Right cardiac atrium (tissue), 5 donors: ENCODE measurements around the gene YEATS4. TPM values are rescaled to one million over a fixed set of nuclear protein-coding genes. Genes with fewer than 3 reads are reported as not detected.

Source experiments
- ATAC-seq, 2 donors: fragments of 200-7000 bp; cut with Tn5 transposase; one replicate each; pipeline versions ENCODE4 v1.8.0 to v1.9.1; 2020; ENCODE audit warnings: moderate library complexity in 2 of 2, mild to moderate bottlenecking in 1 of 2
- DNase-seq, 3 donors: peaks; one replicate each; pipeline ENCODE4 v3.0.0-alpha.2; 2020
- H3K27ac ChIP-seq: one replicate; pipeline ENCODE4 v1.5.1; 2013; ENCODE audit warnings: mild to moderate bottlenecking, low read length, control low read depth, moderate library complexity
- H3K27me3 ChIP-seq: one replicate; pipeline ENCODE4 v1.6.1; 2013; ENCODE audit not compliant: control insufficient read depth, insufficient read depth
- H3K4me1 ChIP-seq: one replicate; pipeline ENCODE4 v1.6.1; 2013; ENCODE audit warnings: low read length; ENCODE audit not compliant: control insufficient read depth, insufficient read depth
- H3K4me3 ChIP-seq: one replicate; pipeline ENCODE4 v1.5.1; 2013; ENCODE audit warnings: low read length, control low read depth
- H3K9me3 ChIP-seq: one replicate; pipeline ENCODE4 v1.6.1; 2013; ENCODE audit warnings: low read length; ENCODE audit not compliant: control insufficient read depth
- WGBS: extraction: QIAGEN DNeasy Blood & Tissue Kit; methylation state at CpG from one replicate; pipeline ENCODE4 v1.1.7; 2013; 5-methylcytosine and 5-hydroxymethylcytosine counted together
- intact Hi-C, 4 donors: fragments of 100-400 bp; cut with DNase I; formaldehyde crosslinking; loops; one replicate each; pipeline versions ENCODE4 v1.11.0 to v1.14.0; 2022 to 2023
- polyA plus RNA-seq: library from polyadenylated mRNA; stranded (reverse); fragments of 200-250 nt; gene quantifications from one replicate; pipeline ENCODE4 v1.2.3, GENCODE V29; 2013
- total RNA-seq, 4 donors: library from RNA; stranded (reverse); fragmentation: NEBNext Ultra II Directional; extraction: Animal tissue kit (Norgen Biotek cat#: 25700); gene quantifications; one replicate each; pipeline ENCODE4 v1.2.1, GENCODE V29; 2021
- donor health status: healthy with polysubstance abuse.
- donor health status: DM: no; HTN: yes; CAD: no.
- donor health status: DM: no; HTN: no; CAD: no.
- donor health status: DM: no; HTN: yes; CAD: no; lungs with severe emphysema.
- donor health status: DM: yes; HTN: yes; CAD: no.

Gene YEATS4
- total and polyA plus RNA-seq, 5 donors = 6.8 to 15.2 (median 11.5) TPM

DNA sequence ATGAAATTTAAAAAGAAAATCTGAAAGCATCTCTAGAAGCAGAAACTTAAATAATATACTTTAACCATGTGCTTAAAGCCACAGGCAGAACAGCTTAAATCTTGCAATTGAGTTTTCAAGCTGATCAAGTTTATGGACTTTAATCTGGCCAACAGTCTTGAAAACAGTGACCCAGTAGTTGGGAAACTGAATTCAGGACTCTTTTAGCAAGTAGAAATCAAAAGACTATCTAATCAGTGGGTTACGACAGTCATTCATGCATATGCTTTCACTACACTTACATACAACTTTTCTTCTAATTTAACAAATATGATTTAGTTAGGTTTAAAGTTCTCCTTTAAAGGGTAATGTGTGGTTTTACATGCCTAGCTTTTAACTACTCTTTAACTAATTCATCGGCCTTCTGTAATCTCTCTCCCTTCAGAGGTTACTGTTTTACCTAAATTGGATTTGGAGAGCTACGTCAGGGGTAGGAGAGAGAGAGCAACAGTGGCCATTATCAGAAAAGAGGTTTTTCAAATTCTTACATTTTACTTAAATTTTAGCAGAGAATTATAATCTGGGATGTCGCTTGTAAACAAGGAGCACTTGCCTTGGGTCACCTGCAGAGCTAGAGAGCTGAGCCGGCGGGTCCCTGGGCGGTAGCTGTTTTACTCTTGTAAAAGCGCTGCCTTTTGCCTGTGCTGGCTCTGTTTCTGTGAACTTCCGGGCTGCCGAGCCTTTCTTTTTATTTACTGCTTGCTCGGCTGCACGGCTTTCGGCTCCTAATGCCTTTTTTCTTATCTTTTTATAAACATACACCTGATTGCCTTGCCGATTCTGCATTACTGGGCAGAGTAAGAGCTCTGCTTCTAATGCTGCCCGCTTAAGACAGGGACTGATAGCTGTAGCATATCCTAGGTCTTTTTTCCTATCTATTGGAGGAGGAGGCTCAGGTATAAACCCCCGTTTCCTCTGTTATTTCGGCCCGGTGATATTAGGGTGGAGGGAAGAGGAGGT is 28.8 kb upstream of the YEATS4 start:
- intact Hi-C loops = no loop called here
- Histone ChIP-seq H3K4me3 (peak overlapping the region; percentile 73), H3K27me3 (no peaks in the 10 kb centered on the region), H3K4me1 (no peaks in the 10 kb centered on the region), H3K9me3 (no peaks in the 10 kb centered on the region), H3K27ac (no peak overlapping the region)
- DNase-seq (peak in 2 of 3 donors; percentile 28 to 59), ATAC-seq (peak; percentile 51 to 55)
- WGBS = 7% methylated on average over 18 of the region's 18 CpGs

DNA sequence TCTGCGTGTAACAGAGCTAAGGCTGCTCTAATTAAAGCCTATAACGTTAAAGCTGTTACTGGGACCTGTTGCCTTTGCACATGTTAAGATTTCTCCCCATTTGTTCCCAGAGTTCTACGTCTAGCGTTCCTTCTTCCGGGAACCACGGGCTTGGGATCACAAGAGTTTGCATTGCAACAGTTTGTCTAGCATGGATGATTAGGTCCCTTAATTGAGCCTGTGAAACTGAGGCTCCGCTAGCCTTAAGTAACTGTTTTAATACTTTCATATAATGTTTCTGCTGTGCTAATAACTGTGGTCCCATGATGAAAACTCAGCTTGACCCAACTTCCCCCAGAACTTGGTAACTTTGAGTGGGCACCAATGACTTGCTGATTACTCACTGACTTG is 28.0 kb upstream of the YEATS4 start:
- H3K4me1 ChIP-seq = no peaks in the 10 kb centered on the region
- H3K27ac ChIP-seq = no peak overlapping the region
- H3K4me3 ChIP-seq = peak overlapping the region; percentile 73
- WGBS = 13% methylated on average over 7 of the region's 7 CpGs
- ATAC-seq (peak; percentile 14 to 26), DNase-seq (no peak)
- H3K9me3 ChIP-seq = no peaks in the 10 kb centered on the region
- no peaks in the 10 kb centered on the region for H3K27me3 ChIP-seq
- intact Hi-C loops = no loop called here

DNA sequence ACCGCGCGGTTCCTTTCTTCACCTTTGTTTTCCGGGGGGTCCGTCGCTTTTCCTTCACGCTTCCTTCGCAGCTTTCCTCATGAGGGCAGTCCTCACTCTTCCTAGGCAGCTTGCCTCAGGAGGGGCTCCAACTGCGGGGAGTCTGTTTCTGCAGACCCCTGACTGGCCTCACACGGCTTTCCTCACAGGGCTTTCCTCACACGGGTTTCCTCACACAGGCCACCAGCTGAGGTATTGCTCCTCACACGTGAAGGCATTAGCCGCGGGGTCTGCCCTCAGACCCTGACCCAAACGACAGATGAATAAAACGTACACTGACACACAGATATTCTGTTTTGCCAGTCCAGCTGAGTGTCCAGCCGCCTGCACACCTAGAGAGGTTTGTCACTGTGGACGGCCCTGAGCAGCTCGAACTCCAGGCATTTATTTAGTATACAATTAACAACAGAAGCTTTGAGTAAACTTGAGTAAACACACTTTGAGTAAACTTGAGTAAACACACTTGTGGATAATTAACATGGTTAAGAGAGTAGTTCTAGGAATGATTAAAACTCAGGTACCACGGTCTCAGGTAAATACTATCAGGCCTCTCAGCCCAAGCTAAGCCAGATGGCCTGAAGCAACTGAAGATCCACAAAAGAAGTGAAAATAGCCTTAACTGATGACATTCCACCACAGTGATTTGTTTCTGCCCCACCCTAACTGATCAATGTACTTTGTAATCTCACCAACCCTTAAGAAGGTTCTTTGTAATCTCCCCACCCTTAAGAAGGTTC is 27.4 kb upstream of the YEATS4 start:
- 45% methylated on average over 20 of the region's 20 CpGs for WGBS
- Histone ChIP-seq H3K4me3 (peak overlapping the region; percentile 73), H3K4me1 (no peaks in the 10 kb centered on the region), H3K27ac (no peak overlapping the region), H3K27me3 (no peaks in the 10 kb centered on the region), H3K9me3 (no peaks in the 10 kb centered on the region)
- intact Hi-C loops = no loop called here
- ATAC-seq (no peak), DNase-seq (no peak)

DNA sequence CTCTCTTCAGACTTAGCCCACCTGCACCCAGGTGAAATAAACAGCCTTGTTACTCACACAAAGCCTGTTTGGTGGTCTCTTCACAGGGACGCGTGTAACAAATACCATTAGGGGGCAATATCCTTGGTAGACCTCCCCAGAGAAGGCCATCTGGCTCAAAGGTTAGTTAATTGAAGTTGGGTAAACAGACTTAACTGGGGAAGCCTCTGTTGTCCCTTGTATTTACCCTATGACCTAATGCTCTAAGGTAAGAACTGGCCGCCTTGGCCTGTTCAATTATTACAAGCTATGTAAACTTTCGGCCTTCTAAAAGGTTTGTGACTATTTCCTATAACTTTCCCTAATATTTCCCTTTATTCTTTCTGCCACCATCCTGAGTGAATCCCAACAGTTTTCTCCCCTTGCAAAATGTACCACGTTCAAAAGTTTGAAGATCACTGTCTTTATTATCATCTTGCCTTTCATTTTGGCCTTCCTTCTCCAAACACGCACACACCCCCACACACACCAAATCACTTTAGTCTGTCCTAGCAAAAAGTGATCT is 26.7 kb upstream of the YEATS4 start:
- Histone ChIP-seq H3K4me3 (no peak overlapping the region), H3K27me3 (no peaks in the 10 kb centered on the region), H3K4me1 (no peaks in the 10 kb centered on the region), H3K9me3 (no peaks in the 10 kb centered on the region), H3K27ac (no peak overlapping the region)
- intact Hi-C loops = no loop called here
- ATAC-seq (no peak), DNase-seq (no peak)
- 91% methylated on average over 6 of the region's 6 CpGs for WGBS

DNA sequence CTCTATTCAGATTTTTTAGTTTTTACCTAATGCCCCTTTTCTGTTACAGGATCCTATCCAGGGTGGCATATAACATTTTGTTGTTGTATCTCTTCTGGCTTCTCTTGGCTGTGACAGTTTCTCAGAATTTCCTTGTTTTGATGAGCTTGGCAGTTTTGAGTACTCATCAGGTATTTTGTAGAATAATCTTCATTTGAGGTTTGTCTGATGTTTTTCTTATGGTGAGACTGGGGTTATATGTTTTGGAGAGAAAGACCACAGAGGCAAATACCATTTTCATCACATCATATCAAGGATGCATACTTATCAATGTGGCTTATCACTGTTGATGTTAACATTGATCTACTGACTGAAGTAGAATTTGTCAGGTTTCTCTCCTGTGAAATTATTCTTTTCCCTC is 25.4 kb upstream of the YEATS4 start:
- ATAC-seq (no peak), DNase-seq (no peak)
- no peaks in the 10 kb centered on the region for H3K27me3 ChIP-seq
- H3K27ac ChIP-seq = no peak overlapping the region
- H3K9me3 ChIP-seq = no peaks in the 10 kb centered on the region
- intact Hi-C loops = no loop called here
- no peak overlapping the region for H3K4me3 ChIP-seq
- no peaks in the 10 kb centered on the region for H3K4me1 ChIP-seq

DNA sequence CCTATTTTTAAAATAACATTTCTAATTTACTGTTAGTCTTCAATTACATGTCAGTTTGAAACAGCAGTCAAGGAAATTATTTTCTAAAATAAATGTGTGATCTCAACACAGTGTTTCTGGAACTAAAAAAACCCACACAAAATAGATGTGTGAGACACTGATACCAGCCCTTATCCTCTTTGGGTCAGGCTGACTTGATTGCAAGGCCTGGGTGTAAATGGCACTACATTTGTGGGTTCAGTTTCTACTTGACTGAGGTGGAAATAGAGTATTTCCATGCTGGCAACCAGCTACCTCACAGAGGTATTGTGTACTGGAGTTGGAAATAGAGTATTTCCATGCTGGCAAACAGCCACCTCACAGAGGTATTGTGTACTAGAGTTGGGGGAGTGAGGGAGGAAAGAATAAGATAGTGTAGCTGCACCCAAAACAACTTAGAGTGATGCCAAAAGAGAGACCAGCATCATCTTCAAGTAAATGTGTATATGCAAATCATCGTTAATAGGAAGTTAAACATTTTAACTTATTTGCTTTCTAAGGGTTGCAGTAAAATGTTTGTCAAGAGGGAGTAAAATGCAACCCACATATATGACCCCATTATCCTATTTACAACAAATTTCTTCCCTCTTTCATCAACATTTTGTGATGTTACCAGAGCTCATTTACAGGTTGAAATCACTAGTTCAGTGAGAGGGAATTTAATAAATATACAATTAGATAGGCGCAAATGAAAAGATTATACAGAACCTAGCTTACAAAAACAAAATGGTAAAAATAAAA is 22.0 kb upstream of the YEATS4 start:
- no peaks in the 10 kb centered on the region for H3K4me1 ChIP-seq
- DNase-seq = no peak
- intact Hi-C loops = no loop called here
- no peaks in the 10 kb centered on the region for H3K9me3 ChIP-seq
- H3K4me3 ChIP-seq = no peak overlapping the region
- H3K27me3 ChIP-seq = no peaks in the 10 kb centered on the region
- H3K27ac ChIP-seq = no peak overlapping the region
- 75% methylated on average over 2 of the region's 2 CpGs for WGBS
- ATAC-seq = no peak

DNA sequence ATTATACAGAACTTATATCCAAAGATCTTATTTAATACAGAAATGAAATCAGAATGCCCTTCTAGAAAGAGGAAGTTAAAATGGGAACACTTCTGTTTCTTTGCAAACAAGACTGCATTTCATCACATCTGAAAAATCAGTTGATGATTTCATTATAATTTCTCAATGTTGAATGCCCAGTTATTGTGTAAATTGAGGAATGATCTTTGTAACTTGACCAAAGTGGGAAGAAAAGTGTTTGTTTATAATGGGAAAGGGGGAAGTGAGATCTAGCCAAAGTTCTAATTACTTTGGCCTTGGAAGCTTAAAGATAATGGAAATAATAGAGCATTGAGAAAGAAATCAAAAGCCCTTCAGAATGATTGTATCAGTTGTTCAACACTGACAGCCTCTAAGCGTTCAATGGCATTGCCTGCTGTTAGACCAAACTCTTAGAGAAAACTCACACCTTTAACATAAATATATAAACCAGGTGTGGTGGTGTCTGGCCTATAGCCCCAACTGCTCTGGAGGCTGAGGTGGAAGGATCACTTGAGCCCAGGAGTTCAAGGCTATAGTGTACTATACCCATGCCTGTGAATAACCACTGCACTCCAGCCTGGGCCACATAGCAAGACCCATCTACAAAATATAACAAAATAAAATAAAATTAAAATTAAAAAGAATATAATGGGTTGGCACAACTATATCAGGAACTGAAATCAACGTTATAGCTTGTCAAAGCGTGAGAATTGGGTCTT is 21.3 kb upstream of the YEATS4 start:
- ATAC-seq (no peak), DNase-seq (no peak)
- Histone ChIP-seq H3K27me3 (no peaks in the 10 kb centered on the region), H3K4me3 (no peak overlapping the region), H3K9me3 (no peaks in the 10 kb centered on the region), H3K4me1 (no peaks in the 10 kb centered on the region), H3K27ac (no peak overlapping the region)
- 73% methylated on average over 3 of the region's 3 CpGs for WGBS
- intact Hi-C loops = no loop called here

DNA sequence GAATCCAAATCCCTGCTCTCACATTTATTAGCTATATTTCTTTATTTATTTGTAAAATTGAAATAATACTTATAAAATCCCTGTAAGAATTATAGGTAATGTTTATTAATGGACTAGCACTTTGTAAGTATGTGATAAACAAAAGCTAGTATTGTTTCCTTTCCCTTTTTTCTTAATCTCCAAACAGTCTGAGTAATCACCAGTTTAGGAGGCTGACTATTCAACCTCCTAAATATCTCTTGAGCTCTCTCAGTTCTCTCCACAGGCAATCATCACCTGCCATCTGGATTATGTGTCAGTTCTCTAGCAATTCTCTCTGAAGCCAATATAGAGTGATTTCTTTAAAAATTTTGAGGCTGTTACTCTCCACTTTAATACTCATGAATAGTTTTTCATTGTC is 20.6 kb upstream of the YEATS4 start:
- ATAC-seq (no peak), DNase-seq (no peak)
- Histone ChIP-seq H3K27me3 (no peaks in the 10 kb centered on the region), H3K9me3 (no peaks in the 10 kb centered on the region), H3K4me1 (no peaks in the 10 kb centered on the region), H3K4me3 (no peak overlapping the region), H3K27ac (no peak overlapping the region)
- intact Hi-C loops = no loop called here

DNA sequence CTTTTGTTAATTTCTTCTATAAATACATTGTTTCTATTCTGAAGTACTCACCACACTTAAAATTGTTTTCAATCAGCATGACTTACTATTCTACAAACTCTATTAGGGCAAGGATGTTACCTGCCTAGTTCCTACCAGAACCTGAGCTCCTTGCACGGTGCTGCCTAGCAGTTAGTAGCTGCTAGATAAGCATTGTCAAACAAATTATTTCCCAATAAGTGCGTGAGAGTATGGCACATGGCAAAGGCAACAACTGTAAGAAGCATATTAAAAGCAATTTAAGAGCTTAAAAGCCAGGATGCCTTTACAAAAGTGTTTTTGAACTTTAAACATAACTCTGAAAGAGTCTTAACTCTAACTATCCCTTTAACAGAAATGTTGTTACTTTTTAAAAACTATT is 19.5 kb upstream of the YEATS4 start:
- WGBS = 78% methylated on average over 2 of the region's 2 CpGs
- no peak overlapping the region for H3K27ac ChIP-seq
- no peak for ATAC-seq
- H3K9me3 ChIP-seq = no peaks in the 10 kb centered on the region
- no peaks in the 10 kb centered on the region for H3K4me1 ChIP-seq
- no peaks in the 10 kb centered on the region for H3K27me3 ChIP-seq
- no peak overlapping the region for H3K4me3 ChIP-seq
- intact Hi-C loops = no loop called here
- no peak for DNase-seq

DNA sequence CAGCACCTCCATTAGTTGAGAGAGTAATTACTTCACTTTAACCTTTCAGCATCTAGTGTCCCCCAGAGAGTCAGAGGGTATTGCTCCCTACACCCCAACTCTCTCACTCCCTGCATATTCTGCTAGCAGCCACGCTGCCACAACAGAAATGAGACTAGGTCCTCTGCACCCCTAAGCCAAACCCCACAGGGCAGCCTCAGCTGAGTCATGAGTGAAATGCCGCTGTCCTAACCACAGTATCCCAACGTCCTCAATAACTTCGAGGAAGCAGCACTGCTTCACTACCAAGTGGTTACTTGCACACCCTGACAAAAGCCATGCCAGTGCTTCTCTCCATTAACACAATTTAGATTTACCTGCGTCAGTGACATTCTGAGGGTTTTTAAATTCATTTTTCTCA is 18.2 kb upstream of the YEATS4 start:
- Histone ChIP-seq H3K27ac (no peak overlapping the region), H3K27me3 (no peaks in the 10 kb centered on the region), H3K9me3 (no peaks in the 10 kb centered on the region), H3K4me3 (no peak overlapping the region), H3K4me1 (no peaks in the 10 kb centered on the region)
- ATAC-seq (peak; percentile 39 to 51), DNase-seq (peak in 1 of 3 donors; percentile 41)
- 73% methylated on average over 5 of the region's 5 CpGs for WGBS
- intact Hi-C loops = no loop called here
